Inferior parietal cortex (tissue), 1 donor: ENCODE measurements around the gene YIPF2.
"Not testable (repeated sequence)": the region's sequence is repeated elsewhere in the genome, so short reads cannot be mapped to it uniquely, and the experiment has no call there.

Experiments used
- DNase-seq: peaks from one replicate; pipeline ENCODE4 v3.0.0-alpha.2; 2016; ENCODE audit errors: extremely low spot score

YIPF2 gene

DNA sequence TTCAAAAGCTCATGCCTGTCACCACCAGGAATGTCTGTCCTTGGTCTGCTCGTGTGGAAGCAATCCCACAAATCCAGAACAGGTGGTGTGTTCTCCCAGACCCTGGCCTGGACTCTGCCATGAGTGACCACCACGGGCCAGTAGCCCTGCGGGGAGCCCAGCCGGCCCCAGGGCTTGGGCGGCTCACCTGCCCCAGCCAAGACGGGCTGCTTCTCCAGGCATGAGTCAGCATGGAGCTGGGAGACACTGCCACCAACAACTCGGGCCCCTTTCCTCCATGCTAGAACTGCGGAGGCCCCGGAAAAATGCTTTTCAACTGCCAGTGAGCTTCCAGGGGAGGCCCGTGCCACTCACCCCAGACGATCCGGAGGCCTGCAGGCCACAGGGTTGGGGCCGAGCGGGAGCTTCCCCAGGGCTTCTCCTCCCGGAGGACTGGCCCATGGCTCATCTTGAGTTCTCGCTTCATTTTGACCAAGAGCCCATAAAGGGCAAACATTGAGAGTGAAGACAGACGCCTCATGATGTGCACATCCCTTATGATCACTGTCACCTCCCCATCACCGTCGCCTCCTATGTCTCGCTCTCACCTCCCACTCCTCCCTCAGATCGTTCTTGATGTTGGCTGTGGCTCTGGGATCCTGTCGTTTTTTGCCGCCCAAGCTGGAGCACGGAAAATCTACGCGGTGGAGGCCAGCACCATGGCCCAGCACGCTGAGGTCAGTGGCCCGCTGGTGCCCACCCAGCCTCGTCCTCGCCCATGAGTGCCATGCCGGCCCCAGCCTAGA lies 16.7 kb downstream of the YIPF2 start:
- DNase-seq: no peak

DNA sequence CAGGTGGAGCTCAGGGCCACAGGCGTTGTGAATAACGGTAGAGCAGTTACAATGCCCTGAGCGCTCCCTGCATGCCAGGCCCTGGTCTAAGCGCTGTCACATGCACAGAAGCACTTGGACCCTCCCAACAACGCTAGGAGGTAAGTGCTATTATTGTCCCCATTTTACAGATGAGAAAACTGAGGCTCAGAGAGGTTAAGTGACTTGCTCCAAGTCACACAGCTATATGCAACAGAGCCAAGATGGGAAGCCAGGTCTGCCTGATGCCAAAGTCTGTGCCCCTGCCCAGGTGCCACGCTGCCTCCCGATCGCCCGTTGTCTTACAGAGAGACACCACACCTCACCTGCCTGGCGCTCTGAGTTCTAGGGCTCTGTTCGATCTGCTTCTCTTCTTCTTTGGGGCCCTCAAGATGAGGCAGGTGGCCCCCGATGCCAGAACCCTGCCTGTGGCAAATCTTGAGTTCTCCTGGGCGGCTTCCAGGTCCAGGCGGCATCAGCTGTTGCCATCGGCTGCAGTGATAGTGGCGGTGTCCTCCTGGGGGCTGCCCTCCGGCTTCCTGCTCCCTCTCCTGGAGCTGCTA lies 20.0 kb downstream of the YIPF2 start:
- no peak for DNase-seq

DNA sequence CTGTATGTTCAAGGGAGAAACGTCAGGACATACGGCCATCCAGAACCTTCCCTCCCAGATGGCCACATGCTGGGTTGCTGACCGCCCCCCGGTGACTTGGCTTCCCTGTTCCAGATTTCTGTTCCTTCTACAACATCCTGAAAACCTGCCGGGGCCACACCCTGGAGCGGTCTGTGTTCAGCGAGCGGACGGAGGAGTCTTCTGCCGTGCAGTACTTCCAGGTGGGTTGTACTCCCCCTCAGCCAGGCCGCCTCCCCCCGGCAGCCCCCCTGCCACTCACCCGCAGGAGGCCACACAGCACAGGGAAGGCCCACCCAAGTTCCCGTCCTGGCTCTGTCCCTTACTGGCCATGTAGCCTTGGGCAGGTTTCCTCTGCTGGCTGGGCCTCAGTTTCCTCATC lies 20.5 kb downstream of the YIPF2 start:
- no peak for DNase-seq

DNA sequence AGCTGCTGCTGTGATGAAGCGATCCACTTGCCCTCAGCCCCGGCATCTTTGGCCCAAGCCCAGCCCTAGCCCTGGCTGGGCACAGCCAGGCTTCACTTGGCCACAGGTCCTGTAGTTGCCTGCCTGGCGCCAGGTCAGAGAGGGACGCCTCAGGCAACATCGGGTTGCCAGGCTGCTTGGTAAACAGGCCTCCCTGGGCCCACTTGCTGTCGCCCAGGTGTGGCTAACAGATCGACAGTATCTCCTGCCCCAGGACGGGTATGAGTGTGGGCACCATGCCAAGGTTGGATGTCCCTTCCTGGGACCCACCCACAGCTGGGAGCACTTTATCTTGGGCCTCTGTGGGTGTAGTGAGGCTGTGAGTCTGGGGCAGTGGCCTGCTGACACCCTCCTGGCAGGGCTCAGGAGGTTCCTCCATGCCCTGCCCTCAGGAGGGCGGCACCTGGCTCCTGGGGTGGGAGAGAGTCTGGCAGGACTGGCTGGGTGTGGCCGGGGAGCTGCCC lies 29.2 kb downstream of the YIPF2 start:
- DNase-seq: no peak

DNA sequence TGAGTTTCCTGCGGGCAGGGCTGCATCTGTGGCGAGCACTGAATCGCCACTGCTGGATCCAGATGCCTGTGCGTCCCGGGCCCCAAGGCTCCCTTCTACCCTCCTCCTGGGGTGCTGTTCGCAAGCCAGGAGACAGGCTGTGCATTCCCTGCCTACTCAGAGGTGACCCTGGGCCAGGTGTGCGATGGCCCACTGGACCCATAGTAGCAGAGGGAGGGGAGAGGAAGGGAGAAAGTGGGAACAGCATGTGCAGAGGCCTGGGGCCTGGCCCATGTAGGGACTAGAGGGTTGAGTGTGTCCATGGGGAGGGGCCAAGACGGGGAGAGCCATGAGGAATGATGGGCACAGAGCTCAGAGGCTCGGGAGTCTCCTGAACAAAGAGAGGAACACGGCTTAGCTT lies 29.8 kb downstream of the YIPF2 start:
- DNase-seq: no peak

DNA sequence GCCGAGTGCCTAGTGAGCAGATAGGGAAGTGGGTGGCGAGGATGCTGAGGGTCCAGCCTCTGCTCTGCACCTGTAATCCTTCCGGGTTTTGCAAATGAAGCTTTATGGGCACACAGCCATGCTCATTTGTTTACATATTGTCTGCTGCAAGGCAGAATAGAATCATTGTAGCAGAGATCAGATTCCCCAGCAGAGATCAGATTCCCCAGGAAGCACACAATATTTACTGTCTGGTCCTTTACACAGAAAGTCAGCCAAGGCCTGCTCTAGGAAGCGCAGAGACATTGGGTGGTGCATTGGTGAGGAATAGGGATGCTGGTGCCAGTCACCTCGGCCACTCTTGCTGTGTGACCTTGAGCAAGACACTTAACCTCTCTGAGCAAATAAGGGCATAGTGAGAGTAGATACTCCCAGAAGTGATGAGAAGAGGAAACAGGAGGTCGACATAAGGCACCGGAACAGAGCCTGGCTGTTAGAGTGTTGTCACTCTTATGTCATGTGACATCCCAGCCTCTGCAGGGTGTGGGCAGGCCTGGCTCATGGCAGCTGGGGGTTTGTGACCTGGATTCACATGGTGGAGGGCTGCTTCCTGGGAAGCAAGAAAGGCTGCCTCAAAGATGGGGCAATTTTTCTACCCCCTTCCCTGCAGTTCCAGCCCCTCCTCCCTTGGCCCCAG lies 31.4 kb downstream of the YIPF2 start:
- DNase-seq: no peak

DNA sequence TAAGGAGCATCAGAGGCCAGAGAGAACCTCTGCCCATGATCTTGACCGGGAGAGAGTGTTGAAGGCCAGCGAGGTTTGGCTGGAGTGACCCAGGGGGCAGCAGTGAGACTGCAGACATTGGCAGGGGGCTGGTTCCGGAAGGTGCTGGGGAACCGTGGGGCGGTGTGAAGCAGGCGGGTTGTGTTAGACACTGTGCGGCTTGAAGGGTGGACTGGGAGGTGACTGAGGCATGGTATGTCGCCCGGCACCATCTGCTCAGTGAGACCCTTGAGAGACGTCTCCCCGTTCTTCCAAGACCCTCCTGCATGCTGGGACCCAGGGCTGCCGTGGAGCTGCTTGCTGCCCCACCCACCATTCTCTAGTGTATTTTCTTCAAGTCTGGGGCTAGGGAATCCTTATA lies 32.5 kb downstream of the YIPF2 start:
- no peak for DNase-seq

DNA sequence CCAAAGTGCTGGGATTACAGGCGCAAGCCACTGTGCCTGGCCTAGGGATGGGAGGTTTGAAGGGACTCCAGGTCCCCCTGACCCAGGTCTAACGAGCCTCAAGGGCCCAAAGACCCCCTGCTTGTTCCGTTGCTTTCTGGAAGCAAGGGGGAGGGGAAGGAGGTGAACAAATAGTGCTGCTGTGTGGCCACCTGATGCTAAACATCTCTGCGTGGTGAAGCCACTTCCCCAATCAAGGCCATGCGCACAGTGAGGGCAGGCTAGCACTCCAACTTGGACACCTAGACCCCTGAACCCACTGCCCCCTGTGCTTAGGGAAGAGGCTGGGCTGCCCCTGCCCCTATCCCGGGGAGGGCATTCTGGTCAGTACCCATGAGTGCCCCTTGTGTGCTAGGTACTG lies 33.1 kb downstream of the YIPF2 start:
- no peak for DNase-seq

DNA sequence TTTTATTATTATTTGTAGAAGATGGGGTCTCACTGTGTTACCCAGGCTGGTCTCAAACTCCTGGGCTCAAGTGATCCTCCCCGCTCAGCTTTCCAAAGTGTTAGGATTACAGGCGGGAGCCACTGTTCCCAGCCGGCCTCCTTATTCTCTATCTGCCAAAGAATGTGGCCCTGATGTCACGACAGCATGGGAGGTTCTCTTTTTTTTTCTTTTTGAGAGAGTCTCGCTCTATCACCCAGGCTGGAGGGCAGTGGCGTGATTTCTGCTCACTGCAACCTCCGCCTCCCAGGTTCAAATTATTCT lies 33.6 kb downstream of the YIPF2 start:
- no peak for DNase-seq

DNA sequence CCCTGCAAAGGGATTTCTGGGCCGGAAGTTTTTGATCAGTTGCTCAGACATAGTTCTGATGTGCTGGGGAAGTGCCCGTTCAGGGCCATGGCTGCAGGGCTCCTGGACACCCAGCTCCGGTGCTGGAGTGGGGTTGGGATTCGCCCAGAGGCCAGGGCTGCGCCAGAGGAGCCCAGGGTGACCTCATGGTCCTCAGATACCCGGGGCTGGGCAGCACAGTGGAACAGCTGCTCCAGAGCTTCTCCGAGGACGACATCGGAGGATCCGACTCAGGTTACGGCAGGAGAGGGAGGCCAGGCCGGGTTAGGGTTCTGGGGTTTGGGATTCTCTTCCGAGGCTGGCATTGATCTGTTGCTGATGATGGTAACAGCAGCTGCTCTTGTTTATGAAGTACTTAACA lies 36.2 kb downstream of the YIPF2 start:
- no peak for DNase-seq

DNA sequence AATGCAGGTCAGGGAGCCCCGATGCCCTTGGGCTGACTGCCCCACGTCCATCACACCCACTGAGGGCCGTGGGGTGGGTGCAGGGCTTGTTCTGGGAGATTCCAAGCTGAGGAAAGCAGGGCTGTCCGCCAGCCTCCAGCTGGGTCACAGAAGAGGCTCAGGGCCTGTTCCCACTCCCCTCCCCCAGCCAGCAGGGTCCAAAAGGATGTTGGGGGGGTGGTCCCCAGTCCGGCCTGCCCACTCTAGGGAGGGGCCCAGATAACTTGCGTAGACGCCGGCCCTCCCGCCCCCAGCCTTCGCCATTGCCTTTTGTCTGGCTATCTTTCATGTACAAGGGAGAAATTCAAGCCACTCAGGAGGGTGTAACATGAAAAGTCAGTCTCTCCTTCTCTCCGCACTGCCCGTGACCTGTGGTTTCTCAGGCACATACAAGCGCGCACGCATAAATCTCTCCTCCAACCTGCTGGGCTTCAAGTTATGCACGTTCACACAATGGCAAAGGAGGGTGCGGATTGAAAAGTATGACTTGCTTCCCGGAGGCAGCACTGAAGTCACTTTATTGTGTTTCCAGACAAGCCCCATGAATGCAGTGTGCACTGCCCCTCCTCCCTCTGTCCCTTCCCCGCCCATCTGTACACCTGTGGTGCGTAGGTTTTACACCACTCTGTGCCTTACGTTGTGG lies 36.9 kb downstream of the YIPF2 start:
- DNase-seq: no peak

DNA sequence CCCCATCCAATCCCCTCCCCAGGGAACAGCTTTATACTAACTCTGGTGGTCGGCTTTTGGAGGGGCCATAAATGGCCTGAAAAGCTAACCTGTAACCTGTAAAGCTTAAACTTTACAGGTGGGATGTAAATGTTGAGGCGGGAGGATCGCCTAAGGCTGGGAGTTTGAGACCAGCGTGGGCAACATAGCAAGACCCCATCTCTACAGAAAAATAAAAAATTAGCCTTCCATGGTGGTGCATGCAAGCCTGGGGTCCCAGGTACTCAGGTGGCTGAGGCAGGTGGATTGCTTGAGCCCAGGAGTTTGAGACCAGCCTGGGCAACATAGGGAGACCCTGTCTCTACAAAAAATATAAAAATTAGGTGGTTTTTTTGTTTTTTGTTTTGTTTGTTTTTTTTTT lies 38.6 kb downstream of the YIPF2 start:
- no peak for DNase-seq

DNA sequence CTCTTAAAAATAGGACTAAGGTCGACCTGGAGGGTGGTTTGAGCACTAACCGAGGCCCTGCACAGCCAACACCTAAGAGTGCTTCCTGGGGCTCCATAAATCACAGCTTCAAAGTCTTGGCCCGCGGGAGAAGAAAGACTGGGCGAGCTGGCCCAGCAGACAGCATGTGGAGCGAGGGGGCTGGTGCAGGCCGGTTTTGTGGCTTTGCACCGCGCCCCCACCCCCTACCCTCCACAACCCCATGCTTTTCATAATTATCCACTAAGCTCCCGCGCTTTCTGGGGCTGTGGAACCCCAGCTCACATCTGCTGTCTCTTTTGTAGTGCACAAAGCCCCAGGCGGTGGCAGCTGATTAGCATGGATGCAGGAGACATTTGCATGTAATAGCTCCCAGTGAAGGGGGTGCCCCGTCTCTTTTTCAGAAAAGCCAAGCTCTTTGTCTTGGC lies 40.0 kb downstream of the YIPF2 start:
- no peak for DNase-seq

DNA sequence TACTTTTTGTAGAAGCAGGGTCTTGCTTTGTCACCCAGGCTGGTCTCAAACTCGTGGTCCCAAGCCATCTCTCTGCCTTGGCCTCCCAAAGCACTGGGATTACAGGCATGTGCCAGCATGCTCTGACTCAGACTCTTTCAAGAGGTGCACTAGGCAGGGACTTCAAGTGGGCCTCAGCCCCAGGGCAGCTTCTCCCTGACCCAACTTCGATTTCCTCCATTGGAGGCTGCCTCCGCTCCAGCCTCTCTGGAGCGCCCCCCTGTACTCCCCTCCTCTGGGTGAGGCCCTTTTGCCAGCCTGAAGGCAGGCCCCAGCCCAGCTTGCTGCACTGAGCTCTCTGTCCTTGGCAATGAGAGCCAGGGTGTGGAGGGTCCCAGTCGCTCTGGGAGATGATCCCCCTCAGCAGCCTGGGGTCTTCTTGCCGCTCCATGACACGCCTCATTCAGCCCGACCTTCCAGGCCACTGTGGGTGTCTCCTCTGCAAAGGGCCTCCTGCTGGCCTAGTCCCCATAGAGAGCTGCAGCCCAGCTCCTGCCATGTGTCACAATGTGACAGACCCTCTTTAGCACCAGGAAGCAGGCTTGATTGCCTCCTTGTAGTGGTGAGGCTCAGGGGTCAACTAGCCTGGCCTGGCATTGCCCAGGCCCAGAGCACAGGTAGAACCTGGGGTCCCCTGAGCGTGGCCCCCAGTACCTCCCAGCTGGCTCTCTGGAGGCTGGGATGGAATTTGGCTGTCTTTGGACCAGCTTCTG lies 40.6 kb downstream of the YIPF2 start:
- no peak for DNase-seq

DNA sequence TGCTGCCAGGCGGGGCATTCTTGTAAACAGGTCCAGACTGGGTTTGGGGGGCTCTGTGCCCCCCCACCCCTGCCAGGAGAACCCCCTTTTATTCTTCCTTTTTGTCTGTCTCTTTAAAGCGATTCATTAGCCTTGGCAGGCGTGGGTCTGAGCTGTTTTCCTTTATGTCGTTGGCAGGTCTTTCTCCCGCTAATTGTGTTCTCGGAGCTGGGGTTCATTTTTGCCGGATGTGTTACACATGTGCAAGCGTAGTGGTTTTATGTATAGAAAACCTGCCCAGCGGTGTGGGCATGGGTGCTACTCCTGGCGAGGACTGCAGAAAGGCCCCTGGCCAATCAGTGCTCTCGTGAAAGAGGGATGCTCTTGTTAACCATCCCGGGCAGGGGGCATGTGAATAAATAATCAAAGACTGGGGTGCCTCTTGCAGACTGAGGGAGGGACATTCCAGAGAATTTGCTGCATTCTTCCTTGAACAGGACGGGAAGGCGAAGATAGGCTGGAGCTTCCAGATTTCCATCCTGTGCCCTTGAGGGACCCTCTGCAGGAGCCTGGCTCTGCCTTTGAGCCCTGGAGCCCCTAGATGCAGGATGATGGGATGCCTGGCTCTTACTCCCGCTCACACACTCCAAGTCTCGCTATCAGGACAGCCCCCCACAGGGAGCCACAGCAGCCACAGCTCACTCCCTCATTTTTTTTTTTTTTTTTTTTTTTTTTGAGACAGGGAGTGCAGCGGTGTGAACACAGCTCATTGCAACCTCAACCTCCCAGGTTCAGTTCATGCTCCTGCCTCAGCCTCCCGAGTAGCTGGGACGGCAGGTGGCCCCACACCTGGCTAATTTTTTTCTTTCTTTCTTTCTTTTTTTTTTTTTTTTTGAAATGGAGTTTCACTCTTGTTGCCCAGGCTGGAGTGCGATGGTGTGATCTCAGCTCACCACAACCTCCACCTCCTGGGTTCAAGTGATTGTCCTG lies 43.0 kb downstream of the YIPF2 start:
- no peak for DNase-seq

DNA sequence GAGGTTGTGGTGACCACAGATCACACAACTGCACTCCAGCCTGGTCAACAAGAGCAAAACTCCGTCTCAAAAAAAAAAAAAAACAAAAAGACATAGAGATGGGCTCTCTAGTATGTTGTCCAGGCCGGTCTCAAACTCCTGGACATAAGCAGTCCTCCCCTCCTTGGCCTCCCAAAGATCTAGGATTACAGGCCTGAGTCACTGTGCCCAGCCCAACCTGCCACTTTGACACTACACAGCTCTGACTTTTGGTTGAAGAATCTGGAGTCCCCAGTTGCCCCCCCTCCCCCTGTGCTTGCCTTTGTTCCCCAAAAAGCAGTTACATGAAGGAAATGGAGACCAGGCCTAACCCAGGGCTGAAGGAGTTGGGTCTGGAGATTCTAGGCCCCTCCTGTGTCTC lies 44.2 kb downstream of the YIPF2 start:
- DNase-seq: no peak

DNA sequence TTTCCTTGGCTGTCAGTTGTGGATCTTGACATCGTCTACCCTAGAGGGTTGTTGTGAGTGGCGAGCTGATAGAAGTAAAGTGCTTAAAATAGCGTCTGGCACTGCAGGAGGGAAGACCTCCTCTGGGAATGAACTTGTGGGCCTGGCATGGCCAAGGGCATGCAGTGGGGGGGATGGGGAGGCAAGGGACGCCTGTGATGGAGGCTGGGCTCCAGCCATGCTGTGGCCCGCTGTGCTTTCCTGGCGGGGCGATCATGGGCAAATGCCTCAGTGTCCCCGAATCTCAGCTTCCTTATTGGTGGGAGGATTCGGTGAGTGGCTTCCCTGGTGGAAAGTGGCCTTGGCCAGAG lies 46.4 kb downstream of the YIPF2 start:
- no peak for DNase-seq

DNA sequence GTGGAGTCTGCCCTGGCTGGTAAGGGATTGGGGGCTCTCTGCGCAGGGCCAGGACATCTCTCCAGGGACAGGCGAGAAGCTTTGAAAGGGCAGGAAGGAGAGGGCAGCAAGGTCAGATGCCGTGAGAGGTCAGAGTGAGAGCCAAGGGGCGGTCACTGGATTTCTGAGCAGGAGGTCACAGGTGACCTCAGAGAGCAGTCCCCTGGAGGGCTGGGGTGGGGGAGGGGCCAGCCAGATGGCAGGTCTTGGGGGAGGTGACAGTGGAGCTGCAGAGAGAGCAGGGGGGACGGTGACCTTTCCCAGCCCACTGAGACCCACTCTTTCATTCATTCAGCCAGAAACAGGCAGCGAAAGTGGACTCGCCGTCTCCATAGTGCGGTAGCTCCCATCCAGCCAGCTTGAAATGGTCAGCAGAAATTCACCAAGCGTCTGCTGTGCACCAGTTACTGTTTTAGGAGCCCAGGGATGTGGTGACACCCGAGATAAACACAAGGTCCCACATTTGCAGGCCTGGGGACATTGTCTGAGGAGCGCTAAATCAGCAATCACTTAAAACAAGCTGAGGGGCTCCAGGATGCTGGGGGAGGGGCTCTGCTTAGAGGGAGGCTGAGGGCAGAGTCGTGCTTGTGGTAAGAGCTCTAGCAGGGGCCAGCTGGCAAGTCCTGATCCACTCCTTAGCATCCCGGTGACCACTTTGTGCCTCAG lies 46.9 kb downstream of the YIPF2 start:
- no peak for DNase-seq

DNA sequence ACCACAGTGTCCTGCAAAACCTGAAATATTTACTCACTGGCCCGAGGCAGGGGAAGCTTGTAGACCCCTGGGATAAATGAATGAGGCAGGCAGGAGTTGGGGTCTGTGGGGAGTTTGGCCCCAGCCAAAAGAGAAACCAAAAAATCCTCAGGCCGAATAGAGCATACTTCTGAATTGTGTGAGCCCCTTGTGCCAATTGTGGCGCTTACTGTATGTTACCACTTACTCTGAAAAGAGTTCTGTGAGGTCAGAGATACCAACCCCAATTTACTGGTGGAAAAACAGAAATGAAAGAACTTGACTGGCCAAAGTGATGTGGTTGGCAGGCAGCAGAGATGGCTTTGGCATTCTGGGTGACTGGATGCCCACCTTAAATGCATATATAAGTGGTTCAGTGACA lies 50.2 kb downstream of the YIPF2 start:
- no peak for DNase-seq

DNA sequence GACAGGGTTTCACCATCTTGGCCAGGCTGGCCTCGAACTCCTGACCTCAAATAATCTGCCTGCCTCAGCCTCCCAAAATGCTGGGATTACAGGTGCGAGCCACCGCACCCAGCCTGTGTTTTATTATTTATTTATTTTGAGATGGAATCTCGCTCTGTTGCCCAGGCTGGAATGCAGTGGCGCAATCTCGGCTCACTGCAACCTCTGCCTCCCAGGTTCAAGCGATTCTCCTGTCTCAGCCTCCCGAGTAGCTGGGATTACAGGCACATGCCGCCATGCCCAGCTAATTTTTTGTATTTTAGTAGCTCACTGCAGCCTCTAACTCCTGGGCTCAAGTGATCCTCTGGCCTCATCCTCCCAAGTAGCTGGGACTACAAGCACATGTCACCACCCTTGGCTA lies 50.8 kb downstream of the YIPF2 start:
- not testable (repeated sequence) for DNase-seq
